GM12891 (cell line): Measurements from ENCODE around the gene GLYR1.

Experiments used
- POLR2A ChIP-seq: IDR thresholded peaks from 2 replicates; pipeline ENCODE4 v1.6.1; 2011; ENCODE audit warnings: low read depth, low read length, control low read depth
- TAF1 ChIP-seq: IDR thresholded peaks from 2 replicates; pipeline ENCODE4 v1.6.1; 2011; ENCODE audit warnings: low read depth, low read length, control low read depth

DNA sequence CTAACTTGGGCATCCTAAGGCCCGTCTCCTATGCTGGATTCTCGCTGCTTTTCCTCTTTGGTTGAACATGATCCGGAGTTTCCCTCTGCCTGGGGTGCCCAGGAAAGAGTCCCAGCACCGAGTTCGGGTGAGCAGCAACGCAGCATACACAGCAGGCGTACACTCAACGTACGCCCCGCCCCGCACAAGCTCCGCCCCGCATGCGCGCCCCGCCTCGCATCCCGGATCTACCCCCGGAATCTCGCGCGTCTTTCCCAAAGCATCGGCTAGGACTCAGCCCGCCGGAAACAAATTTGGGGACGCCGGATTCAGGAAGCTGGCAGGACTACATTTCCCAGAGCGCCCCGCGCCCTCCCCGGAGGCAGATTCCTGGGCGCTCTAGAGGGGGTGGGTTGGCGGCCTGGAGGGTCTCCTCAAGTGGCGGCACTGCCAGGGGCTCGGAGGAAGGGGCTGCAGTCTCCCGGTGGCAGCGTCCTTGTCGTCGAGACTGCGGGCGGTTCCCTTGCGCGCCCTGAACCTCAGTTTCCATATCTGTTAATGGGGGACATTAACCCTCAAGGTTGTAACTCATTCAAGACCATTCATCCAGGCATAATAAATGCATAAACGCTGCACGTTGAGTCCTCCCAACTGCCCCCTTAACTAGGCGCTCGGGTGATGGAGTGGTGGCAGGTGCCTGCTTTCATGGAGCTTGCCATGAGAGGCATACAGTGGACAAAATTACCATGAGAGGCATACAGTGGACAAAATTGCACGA, 78.4 kb downstream of the GLYR1 start:
- peak; percentile 62; the same call in 1 of the 2 replicates for TF ChIP-seq POLR2A
- no peak for TF ChIP-seq TAF1
